Smooth muscle cell (in vitro differentiated cells): ENCODE data around the gene EPN1. TPM values are rescaled to one million over a fixed set of nuclear protein-coding genes. Genes with fewer than 3 reads are reported as not detected.

Experiments used
- DNase-seq: peaks from one replicate; lab custom pipeline; 2025; ENCODE audit not compliant: unreplicated experiment; lab: John Stamatoyannopoulos, UW
- H2AFZ ChIP-seq: fragments of 200-600 bp; sonication (generic); 2 replicates; pipeline ENCODE4 v1.6.0; 2016; ENCODE audit warnings: antibody characterized with exemption, low read depth, mild to moderate bottlenecking
- H3F3A ChIP-seq: fragments of 200-600 bp; sonication (generic); 2 replicates; pipeline ENCODE4 v1.6.0; 2017; ENCODE audit warnings: antibody characterized with exemption, low read depth
- H3K27ac ChIP-seq: fragments of 200-600 bp; sonication (generic); 2 replicates; pipeline ENCODE4 v1.5.1; 2016; ENCODE audit warnings: low read depth, mild to moderate bottlenecking
- H3K27me3 ChIP-seq: fragments of 200-600 bp; sonication (generic); 2 replicates; pipeline ENCODE4 v1.6.1; 2016; ENCODE audit warnings: low read depth, mild to moderate bottlenecking
- H3K36me3 ChIP-seq: fragments of 200-600 bp; sonication (generic); 2 replicates; pipeline ENCODE4 v1.5.1; 2016; ENCODE audit warnings: low read depth
- H3K4me1 ChIP-seq: fragments of 200-600 bp; sonication (generic); 2 replicates; pipeline ENCODE4 v1.5.1; 2016; ENCODE audit warnings: low read depth
- H3K4me2 ChIP-seq: fragments of 200-600 bp; sonication (generic); 2 replicates; pipeline ENCODE4 v1.6.0; 2016; ENCODE audit warnings: mild to moderate bottlenecking
- H3K4me3 ChIP-seq: fragments of 200-600 bp; sonication (generic); 2 replicates; pipeline ENCODE4 v1.5.1; 2016; ENCODE audit warnings: mild to moderate bottlenecking
- H3K79me2 ChIP-seq: fragments of 200-600 bp; sonication (generic); 2 replicates; pipeline ENCODE4 v1.6.0; 2016; ENCODE audit warnings: low read depth, mild to moderate bottlenecking
- H3K9ac ChIP-seq: fragments of 200-600 bp; sonication (generic); 2 replicates; pipeline ENCODE4 v1.6.0; 2016; ENCODE audit warnings: low read depth
- H3K9me3 ChIP-seq: fragments of 200-600 bp; sonication (generic); replicated peaks from 2 replicates; pipeline ENCODE4 v1.5.1; 2016; ENCODE audit warnings: low read depth
- H4K20me1 ChIP-seq: fragments of 200-600 bp; sonication (generic); 2 replicates; pipeline ENCODE4 v1.6.0; 2016; ENCODE audit warnings: low read depth
- CTCF ChIP-seq: fragments of 200-600 bp; sonication (generic); IDR thresholded peaks from 2 replicates; pipeline ENCODE4 v1.5.1; 2017; ENCODE audit warnings: borderline replicate concordance, mild to moderate bottlenecking, antibody characterized with exemption; ENCODE audit not compliant: insufficient read depth, poor library complexity, severe bottlenecking
- WGBS: methylation state at CpG from one replicate; pipeline ENCODE4 v1.1.7; 2016; ENCODE audit warnings: low lambda C conversion rate; 5-methylcytosine and 5-hydroxymethylcytosine counted together
- polyA plus RNA-seq: library from polyadenylated mRNA; unstranded; fragments of >200 nt; fragmentation: Nextera tagmentation; extraction: Ambion mirVana; gene quantifications from 2 replicates; pipeline ENCODE4 v1.2.1, GENCODE V29; 2016
- total RNA-seq: library from RNA; depleted of rRNA; stranded (reverse); fragments of >200 nt; gene quantifications from 2 replicates; pipeline ENCODE4 v1.2.3, GENCODE V29; 2014

Gene EPN1
- total and polyA plus RNA-seq, 2 experiments from 2014 or later, result 25.3 to 121 TPM

DNA sequence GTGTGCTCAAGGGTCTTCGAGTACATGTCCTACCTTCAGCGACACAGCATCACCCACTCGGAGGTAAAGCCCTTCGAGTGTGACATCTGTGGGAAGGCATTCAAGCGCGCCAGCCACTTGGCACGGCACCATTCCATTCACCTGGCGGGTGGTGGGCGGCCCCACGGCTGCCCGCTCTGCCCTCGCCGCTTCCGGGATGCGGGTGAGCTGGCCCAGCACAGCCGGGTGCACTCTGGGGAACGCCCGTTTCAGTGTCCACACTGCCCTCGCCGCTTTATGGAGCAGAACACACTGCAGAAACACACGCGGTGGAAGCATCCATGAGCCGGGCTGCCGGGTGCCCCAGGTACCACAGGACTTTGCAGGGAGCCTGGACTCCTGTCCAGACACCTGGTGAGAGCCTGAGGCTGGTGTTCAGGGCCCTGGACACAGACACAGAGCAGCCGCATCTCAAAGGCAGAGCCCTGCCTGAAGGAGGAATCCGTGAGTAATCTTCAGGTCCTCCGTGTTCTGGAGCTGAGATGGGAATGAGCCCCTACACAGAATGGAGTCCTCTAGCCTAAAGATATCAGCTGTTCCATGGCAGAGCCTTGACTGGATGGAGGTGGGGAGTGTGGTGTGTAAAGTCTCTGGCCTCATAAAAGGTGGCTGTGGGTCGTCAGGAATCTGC is 30.0 kb upstream of the EPN1 start:
- Histone ChIP-seq H3K27me3 (no peaks in the 10 kb centered on the region), H3K4me2 (peak overlapping the region; percentile 97), H3K79me2 (peaks cover 45% of the 10 kb centered on the region), H3K27ac (no peak overlapping the region), H3K9me3 (no peaks in the 10 kb centered on the region), H3F3A (peaks cover 12% of the 10 kb centered on the region), H3K36me3 (no peaks in the 10 kb centered on the region), H3K4me3 (peak overlapping the region; percentile 79), H3K9ac (no peak overlapping the region), H2AFZ (no peak overlapping the region), H3K4me1 (peaks cover 22% of the 10 kb centered on the region), H4K20me1 (no peaks in the 10 kb centered on the region)
- 94% methylated on average over 28 of the region's 28 CpGs for WGBS
- no peak for TF ChIP-seq CTCF
- no peak for DNase-seq

DNA sequence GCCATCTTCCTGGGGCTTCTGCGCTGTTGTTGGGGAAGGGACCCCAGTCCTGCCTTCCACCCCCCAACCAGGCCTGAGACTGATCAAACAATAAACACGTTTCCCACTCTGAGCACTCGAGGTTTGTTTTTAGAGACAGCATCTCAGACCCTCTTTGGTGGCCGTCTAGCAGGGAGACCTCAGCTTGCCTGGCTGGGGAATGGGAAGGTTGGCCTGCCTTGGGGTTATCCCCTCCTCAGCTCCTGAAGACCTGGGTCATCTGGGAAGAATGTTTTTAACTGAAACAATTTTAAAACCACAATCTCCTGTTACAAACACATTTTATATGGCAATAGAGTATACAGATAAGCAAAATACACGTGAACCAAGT is 29.5 kb upstream of the EPN1 start:
- H2AFZ ChIP-seq, result no peak overlapping the region
- DNase-seq, result no peak
- H3K36me3 ChIP-seq, result no peaks in the 10 kb centered on the region
- H3K9me3 ChIP-seq, result no peaks in the 10 kb centered on the region
- TF ChIP-seq CTCF, result no peak
- 92% methylated on average over 5 of the region's 5 CpGs for WGBS
- H3K27me3 ChIP-seq, result no peaks in the 10 kb centered on the region
- H3K4me3 ChIP-seq, result no peak overlapping the region
- H3K4me1 ChIP-seq, result peaks cover 21% of the 10 kb centered on the region
- no peaks in the 10 kb centered on the region for H4K20me1 ChIP-seq
- H3K9ac ChIP-seq, result no peak overlapping the region
- H3K27ac ChIP-seq, result no peak overlapping the region
- peaks cover 12% of the 10 kb centered on the region for H3F3A ChIP-seq
- no peak overlapping the region for H3K4me2 ChIP-seq
- H3K79me2 ChIP-seq, result peaks cover 45% of the 10 kb centered on the region

GRCh38 chr19:55646889-55647731 is 27.9 kb upstream of the EPN1 start:
- H3K4me2 ChIP-seq, result peak overlapping the region; percentile 99
- TF ChIP-seq CTCF, result no peak
- no peaks in the 10 kb centered on the region for H3K27me3 ChIP-seq
- peak overlapping the region; percentile 80 for H2AFZ ChIP-seq
- peaks cover 19% of the 10 kb centered on the region for H3K4me1 ChIP-seq
- H3K4me3 ChIP-seq, result peak overlapping the region; percentile 99
- H3K9ac ChIP-seq, result peak overlapping the region; percentile 90
- DNase-seq, result no peak
- peaks cover 12% of the 10 kb centered on the region for H3F3A ChIP-seq
- WGBS, result 50% methylated on average over 14 of the region's 14 CpGs
- H3K27ac ChIP-seq, result peak overlapping the region; percentile 61
- H4K20me1 ChIP-seq, result no peaks in the 10 kb centered on the region
- H3K9me3 ChIP-seq, result no peaks in the 10 kb centered on the region
- H3K36me3 ChIP-seq, result no peaks in the 10 kb centered on the region
- H3K79me2 ChIP-seq, result peaks cover 45% of the 10 kb centered on the region
